CD4-positive, alpha-beta memory T cell (primary cell): ENCODE data around the gene XRCC2. TPM values are rescaled to one million over a fixed set of nuclear protein-coding genes. Genes with fewer than 3 reads are reported as not detected.

Experiments
- CTCF ChIA-PET: fragments of 350-600 bp; sonication (Branson Sonifier 250); formaldehyde crosslinking; loops from one replicate; lab custom pipeline; 2021; ENCODE audit warnings: inconsistent platforms; ENCODE audit not compliant: partially characterized antibody; lab: Charles Lee
- POLR2A ChIA-PET: fragments of 350-600 bp; sonication (Branson Sonifier 250); formaldehyde crosslinking; loops from one replicate; lab custom pipeline; 2021; ENCODE audit not compliant: partially characterized antibody; lab: Charles Lee
- DNase-seq, 5 donors: peaks; one replicate each; pipeline versions ENCODE4 v3.0.0 to v3.0.0-alpha.2; 2020 to 2022; ENCODE audit warnings: mixed read lengths in 1 of 5
- H3K27ac ChIP-seq: one replicate; pipeline ENCODE4 v1.7.0; 2013; ENCODE audit warnings: low read depth, low read length
- H3K27me3 ChIP-seq: 2 replicates; pipeline ENCODE4 v1.7.0; 2013; ENCODE audit warnings: mild to moderate bottlenecking, low read length, moderate library complexity; ENCODE audit not compliant: insufficient read depth
- H3K36me3 ChIP-seq: 2 replicates; pipeline ENCODE4 v1.7.0; 2013; ENCODE audit warnings: mild to moderate bottlenecking, low read length, moderate library complexity; ENCODE audit not compliant: insufficient read depth
- H3K4me1 ChIP-seq: 2 replicates; pipeline ENCODE4 v1.7.0; 2013; ENCODE audit warnings: mild to moderate bottlenecking, low read length, moderate library complexity; ENCODE audit not compliant: insufficient read depth
- H3K4me3 ChIP-seq, 2 donors: one replicate each; pipeline ENCODE4 v1.7.0; 2013; ENCODE audit warnings: low read length in 2 of 2, mild to moderate bottlenecking in 1 of 2
- H3K9me3 ChIP-seq, 2 donors: one replicate each; pipeline ENCODE4 v1.7.0; 2013; ENCODE audit warnings: low read length in 2 of 2, control low read depth in 1 of 2; ENCODE audit not compliant: control insufficient read depth in 1 of 2
- H3K27ac Mint-ChIP-seq, 7 donors: one replicate each; pipeline ENCODE4 v1.8.0; 2020 to 2021; ENCODE audit warnings: mixed read lengths in 7 of 7, mild to moderate bottlenecking in 6 of 7, inconsistent platforms in 3 of 7, moderate library complexity in 3 of 7
- H3K27me3 Mint-ChIP-seq, 2 donors: one replicate each; pipeline ENCODE4 v1.8.0; 2020 to 2021; ENCODE audit warnings: mixed read lengths in 2 of 2
- H3K36me3 Mint-ChIP-seq, 2 donors: one replicate each; pipeline ENCODE4 v1.8.0; 2020 to 2021; ENCODE audit warnings: mixed read lengths in 2 of 2, inconsistent platforms in 1 of 2, mild to moderate bottlenecking in 1 of 2
- H3K4me1 Mint-ChIP-seq, 4 donors: one replicate each; pipeline ENCODE4 v1.8.0; 2020 to 2021; ENCODE audit warnings: mixed read lengths in 4 of 4, mild to moderate bottlenecking in 1 of 4
- H3K4me3 Mint-ChIP-seq, 8 donors: one replicate each; pipeline ENCODE4 v1.8.0; 2020 to 2021; ENCODE audit warnings: mixed read lengths in 8 of 8, mild to moderate bottlenecking in 7 of 8, moderate library complexity in 6 of 8, inconsistent platforms in 3 of 8
- H3K9me3 Mint-ChIP-seq, 8 donors: one replicate each; pipeline ENCODE4 v1.8.0; 2020 to 2021; ENCODE audit warnings: mixed read lengths in 8 of 8, mild to moderate bottlenecking in 5 of 8, inconsistent platforms in 3 of 8, moderate library complexity in 1 of 8
- intact Hi-C: fragments of 100-400 bp; cut with micrococcal nuclease; formaldehyde crosslinking; loops from one replicate; pipeline ENCODE4 v1.15.1; 2023
- polyA plus RNA-seq, 2 donors: library from polyadenylated mRNA; unstranded; fragments of 300-500 nt; fragmentation: Illumina TruSeq; gene quantifications; one replicate each; pipeline ENCODE4 v1.2.3, GENCODE V29; 2021
- total RNA-seq, 2 experiments: library from RNA; stranded (reverse); gene quantifications; one replicate each; pipeline ENCODE4 v1.2.3, GENCODE V29; 2021

XRCC2 gene
- total and polyA plus RNA-seq, 4 experiments from 2014 or later = 0.48 to 1.1 (median 0.75) TPM; not detected in 1

DNA sequence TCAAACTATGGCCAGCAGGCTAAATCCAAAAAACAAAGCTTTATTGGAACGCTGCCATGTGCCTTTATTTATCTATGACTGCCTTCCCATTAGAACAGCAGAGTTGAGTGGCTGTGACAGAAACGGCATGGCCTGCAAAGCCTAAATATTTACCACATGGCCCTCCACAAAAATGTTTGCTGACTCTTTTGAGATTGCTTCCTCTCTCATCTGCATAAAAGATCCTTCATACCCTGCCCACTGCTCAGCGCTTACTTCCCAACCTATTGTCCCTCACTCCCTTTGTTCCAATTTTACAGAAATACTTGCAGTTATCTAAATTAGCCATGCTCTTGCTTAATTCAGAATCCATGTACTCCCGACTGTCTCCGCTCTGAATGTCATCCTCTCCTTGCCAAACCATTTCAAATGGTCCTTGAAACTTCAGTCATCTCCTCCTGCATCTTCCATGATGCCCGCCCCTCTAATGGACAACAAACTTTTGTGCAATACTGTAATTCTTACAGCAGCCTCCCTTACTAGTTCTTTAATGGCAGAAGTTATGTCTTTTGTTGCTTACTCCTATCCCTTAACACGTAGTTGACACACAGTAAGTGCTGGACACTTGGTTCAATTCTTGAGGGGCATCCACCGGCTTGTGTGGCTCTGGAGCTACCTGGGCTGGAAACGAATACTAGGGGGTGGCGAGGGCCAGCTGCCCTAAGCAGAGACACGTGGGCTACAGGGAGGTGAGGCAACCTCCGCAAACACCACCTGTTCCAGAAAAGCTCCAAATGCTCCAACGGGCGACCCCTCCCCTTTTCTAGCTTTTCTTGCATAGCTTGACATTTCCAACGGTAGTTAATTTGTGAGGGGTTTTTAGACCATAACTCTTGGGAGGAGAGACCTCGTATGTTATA is 832 bp downstream of the XRCC2 start:
- peaks cover 14% of the 10 kb centered on the region for H3K4me1 ChIP-seq
- ChIA-PET CTCF (interaction anchor here (1.3 kb wide), 1 partner anchor 9 kb away, joined by 3 read pairs; no protein-coding TSS in a partner anchor), POLR2A (no interaction called here)
- no peaks in the 10 kb centered on the region for H3K9me3 Mint-ChIP-seq
- no peaks in the 10 kb centered on the region for H3K9me3 ChIP-seq
- peak overlapping the region; percentile 52 to 62 for H3K4me3 ChIP-seq
- H3K27ac Mint-ChIP-seq = peak overlapping the region in 3 of 7 donors; percentile 52 to 81 (median 69)
- peak overlapping the region; percentile 55 to 96 (median 88) for H3K4me3 Mint-ChIP-seq
- DNase-seq = peak in 1 of 5 donors; percentile 3
- H3K4me1 Mint-ChIP-seq = peaks cover 4 to 17% (median 11%) of the 10 kb centered on the region in 4 donors
- H3K36me3 ChIP-seq = no peaks in the 10 kb centered on the region
- intact Hi-C loops = loop anchor here (5.0 to 10.0 kb wide), 2 partner anchors 340 to 798 kb away; partner anchors contain the start of gene PRKAG2
- H3K27ac ChIP-seq = peak overlapping the region; percentile 73
- no peaks in the 10 kb centered on the region for H3K27me3 ChIP-seq
- H3K36me3 Mint-ChIP-seq = peaks cover 0 to 2% of the 10 kb centered on the region in 2 donors
- no peaks in the 10 kb centered on the region for H3K27me3 Mint-ChIP-seq

- Histone ChIP-seq H3K27me3 (no peaks in the 10 kb centered on the region), H3K9me3 (no peaks in the 10 kb centered on the region), H3K36me3 (no peaks in the 10 kb centered on the region), H3K27ac (no peak overlapping the region), H3K4me1 (peaks cover 14% of the 10 kb centered on the region), H3K4me3 (no peak overlapping the region)
- H3K4me1 Mint-ChIP-seq = peaks cover 4 to 17% (median 11%) of the 10 kb centered on the region in 4 donors
- no peaks in the 10 kb centered on the region for H3K27me3 Mint-ChIP-seq
- DNase-seq = no peak
- peak overlapping the region in 1 of 7 donors; percentile 47 for H3K27ac Mint-ChIP-seq
- intact Hi-C loops = loop anchor here (10.0 kb wide), 1 partner anchor 339 kb away; no protein-coding TSS in a partner anchor
- H3K4me3 Mint-ChIP-seq = peak overlapping the region in 1 of 8 donors; percentile 6
- peaks cover 0 to 2% of the 10 kb centered on the region in 2 donors for H3K36me3 Mint-ChIP-seq
- CTCF ChIA-PET = interaction anchor here (1.0 to 1.4 kb wide), 3 partner anchors 8 to 338 kb away, joined by 3 read pairs; no protein-coding TSS in a partner anchor
- POLR2A ChIA-PET = interaction anchor here (0.8 kb wide), 1 partner anchor 238 kb away, joined by 3 read pairs; the partner anchor contains the start of gene KMT2C
- no peaks in the 10 kb centered on the region for H3K9me3 Mint-ChIP-seq
Measured at GRCh38 chr7:152673897-152674296, 2.0 kb downstream of the XRCC2 start.

DNA sequence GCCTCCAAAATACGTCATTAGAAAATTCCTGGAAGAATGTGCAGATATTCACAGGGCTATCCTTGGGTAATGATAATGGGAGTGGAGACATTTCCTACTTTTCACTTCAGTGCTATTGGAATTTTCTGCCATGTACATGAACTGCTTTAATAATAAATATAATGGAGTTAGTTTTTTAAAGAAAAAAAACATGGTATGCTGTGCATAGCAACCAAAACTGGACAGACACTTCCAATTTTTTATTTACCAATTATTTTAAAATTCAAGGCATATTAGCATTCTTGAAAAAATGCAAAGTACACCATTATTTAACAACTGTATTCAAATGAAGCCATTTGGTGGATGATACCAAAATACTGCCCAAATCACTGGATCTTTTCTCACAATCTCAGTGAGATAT is 3.3 kb downstream of the XRCC2 start:
- no peak overlapping the region for H3K4me3 ChIP-seq

GRCh38 chr7:152669758-152670157 is 6.2 kb downstream of the XRCC2 start:
- Mint-ChIP-seq H3K4me3 (no peak overlapping the region), H3K27me3 (no peaks in the 10 kb centered on the region), H3K9me3 (no peaks in the 10 kb centered on the region), H3K27ac (no peak overlapping the region), H3K4me1 (peaks cover 0 to 4% (median under 1%) of the 10 kb centered on the region in 4 donors), H3K36me3 (no peaks in the 10 kb centered on the region)
- no peaks in the 10 kb centered on the region for H3K27me3 ChIP-seq
- ChIA-PET POLR2A (no interaction called here), CTCF (no interaction called here)
- H3K27ac ChIP-seq = no peak overlapping the region
- no peaks in the 10 kb centered on the region for H3K4me1 ChIP-seq
- DNase-seq = no peak
- H3K4me3 ChIP-seq = no peak overlapping the region
- no peaks in the 10 kb centered on the region for H3K9me3 ChIP-seq
- no peaks in the 10 kb centered on the region for H3K36me3 ChIP-seq
- intact Hi-C loops = loop anchor here (10.0 kb wide), 1 partner anchor 335 kb away; no protein-coding TSS in a partner anchor

More for the DNA sequence above, 3.3 kb downstream of the XRCC2 start:
- Histone ChIP-seq H3K27ac (no peak overlapping the region), H3K27me3 (no peaks in the 10 kb centered on the region), H3K36me3 (no peaks in the 10 kb centered on the region), H3K9me3 (no peaks in the 10 kb centered on the region), H3K4me1 (peaks cover 14% of the 10 kb centered on the region)
- DNase-seq = no peak
- Mint-ChIP-seq H3K27ac (no peak overlapping the region), H3K4me1 (peaks cover 4 to 17% (median 11%) of the 10 kb centered on the region in 4 donors), H3K9me3 (no peaks in the 10 kb centered on the region), H3K4me3 (no peak overlapping the region), H3K36me3 (peaks cover 0 to 2% of the 10 kb centered on the region in 2 donors), H3K27me3 (no peaks in the 10 kb centered on the region)
- POLR2A ChIA-PET = no interaction called here
- CTCF ChIA-PET = interaction anchor here (1.4 kb wide), 1 partner anchor 336 kb away, joined by 3 read pairs; no protein-coding TSS in a partner anchor
- intact Hi-C loops = loop anchor here (10.0 kb wide), 1 partner anchor 338 kb away; no protein-coding TSS in a partner anchor

DNA sequence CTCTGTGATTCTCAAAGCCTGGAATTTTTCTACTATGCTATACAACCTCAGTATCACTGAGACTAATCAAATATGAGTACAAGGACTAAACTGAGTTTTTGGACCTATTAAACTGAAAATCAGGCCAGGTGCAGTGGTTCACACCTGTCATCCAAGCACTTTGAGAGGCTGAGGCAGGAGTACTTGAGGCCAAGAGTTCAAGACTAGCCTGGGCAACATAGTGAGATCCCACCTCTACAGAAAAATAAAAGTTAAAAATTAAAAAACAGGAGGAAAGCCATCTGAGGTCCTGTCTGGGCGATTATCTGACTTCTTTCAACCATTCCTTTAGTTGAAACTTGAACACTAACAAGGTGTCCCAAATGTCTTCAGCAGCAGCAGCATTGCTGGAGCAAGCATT is 7.0 kb downstream of the XRCC2 start:
- Histone ChIP-seq H3K27ac (no peak overlapping the region), H3K9me3 (no peaks in the 10 kb centered on the region), H3K4me1 (no peaks in the 10 kb centered on the region), H3K27me3 (no peaks in the 10 kb centered on the region), H3K4me3 (no peak overlapping the region), H3K36me3 (no peaks in the 10 kb centered on the region)
- POLR2A ChIA-PET = no interaction called here
- Mint-ChIP-seq H3K27ac (no peak overlapping the region), H3K4me1 (peaks cover 0 to 3% (median 0%) of the 10 kb centered on the region in 4 donors), H3K4me3 (no peak overlapping the region), H3K27me3 (no peaks in the 10 kb centered on the region), H3K9me3 (no peaks in the 10 kb centered on the region), H3K36me3 (no peaks in the 10 kb centered on the region)
- intact Hi-C loops = no loop called here
- no peak for DNase-seq
- CTCF ChIA-PET = no interaction called here

DNA sequence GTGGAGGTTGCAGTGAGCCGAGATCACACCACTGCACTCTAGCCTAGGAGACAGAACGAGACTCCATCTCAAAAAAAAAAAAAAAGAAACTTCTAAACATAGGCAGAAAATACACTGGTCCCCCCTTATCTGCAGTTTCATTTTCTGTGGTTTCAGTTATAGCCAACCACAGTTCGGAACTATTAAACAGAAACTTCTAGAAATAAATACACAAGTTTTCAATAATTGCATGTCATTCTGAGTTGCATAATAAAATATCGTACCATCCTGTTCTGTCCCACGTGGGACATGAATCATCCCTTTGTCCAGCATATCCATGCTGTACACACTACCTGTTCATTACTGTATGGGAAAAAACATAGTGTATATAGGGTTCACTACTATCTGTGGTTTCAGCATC is 8.0 kb downstream of the XRCC2 start:
- POLR2A ChIA-PET = no interaction called here
- intact Hi-C loops = no loop called here

DNA sequence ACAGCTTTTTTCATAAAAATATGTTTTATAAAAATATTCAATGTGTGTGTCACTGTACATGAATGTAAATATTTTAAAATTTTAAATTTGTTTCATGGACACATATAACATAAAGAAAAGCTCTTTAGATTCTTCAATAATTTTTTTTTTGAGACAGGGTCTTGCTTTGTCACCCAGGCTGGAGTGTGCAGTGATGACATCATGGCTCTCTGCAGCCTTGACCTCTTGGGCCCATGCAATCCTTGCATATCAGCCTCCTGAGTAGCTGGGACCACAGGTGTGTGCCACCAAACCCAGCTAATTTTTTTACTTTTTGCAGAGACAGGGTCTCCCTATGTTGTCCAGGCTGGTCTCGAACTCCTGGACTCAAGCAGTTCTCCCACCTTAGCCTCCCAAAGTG is 9.9 kb downstream of the XRCC2 start:
- no peaks in the 10 kb centered on the region for H3K36me3 Mint-ChIP-seq
- H3K27ac Mint-ChIP-seq = no peak overlapping the region
- Histone ChIP-seq H3K4me3 (no peak overlapping the region), H3K36me3 (no peaks in the 10 kb centered on the region), H3K27me3 (no peaks in the 10 kb centered on the region), H3K27ac (no peak overlapping the region), H3K9me3 (no peaks in the 10 kb centered on the region), H3K4me1 (no peaks in the 10 kb centered on the region)
- H3K27me3 Mint-ChIP-seq = no peaks in the 10 kb centered on the region
- no peak for DNase-seq
- no peaks in the 10 kb centered on the region for H3K9me3 Mint-ChIP-seq
- H3K4me3 Mint-ChIP-seq = no peak overlapping the region
- CTCF ChIA-PET = interaction anchor here (1.3 kb wide), 1 partner anchor 8 kb away, joined by 3 read pairs; no protein-coding TSS in a partner anchor
- intact Hi-C loops = no loop called here
- POLR2A ChIA-PET = no interaction called here
- H3K4me1 Mint-ChIP-seq = peaks cover 0 to 3% (median 0%) of the 10 kb centered on the region in 4 donors

More for the DNA sequence above, 8.0 kb downstream of the XRCC2 start:
- H3K27me3 Mint-ChIP-seq = no peaks in the 10 kb centered on the region
- CTCF ChIA-PET = no interaction called here
- Histone ChIP-seq H3K27ac (no peak overlapping the region), H3K4me1 (no peaks in the 10 kb centered on the region), H3K9me3 (no peaks in the 10 kb centered on the region), H3K4me3 (no peak overlapping the region), H3K27me3 (no peaks in the 10 kb centered on the region), H3K36me3 (no peaks in the 10 kb centered on the region)
- no peak overlapping the region for H3K27ac Mint-ChIP-seq
- no peak overlapping the region for H3K4me3 Mint-ChIP-seq
- DNase-seq = no peak
- peaks cover 0 to 3% (median 0%) of the 10 kb centered on the region in 4 donors for H3K4me1 Mint-ChIP-seq
- H3K9me3 Mint-ChIP-seq = no peaks in the 10 kb centered on the region
- H3K36me3 Mint-ChIP-seq = no peaks in the 10 kb centered on the region
